GM19452 (cell line): ENCODE results near the gene OR6C6.
"Not testable (repeated sequence)": the region's sequence is repeated elsewhere in the genome, so short reads cannot be mapped to it uniquely, and the experiment has no call there.

Experiments used
- ATAC-seq: cut with Tn5 transposase; IDR thresholded peaks from one replicate; pipeline ENCODE4 v1.9.1; 2021; ENCODE audit not compliant: unreplicated experiment

OR6C6 gene

DNA sequence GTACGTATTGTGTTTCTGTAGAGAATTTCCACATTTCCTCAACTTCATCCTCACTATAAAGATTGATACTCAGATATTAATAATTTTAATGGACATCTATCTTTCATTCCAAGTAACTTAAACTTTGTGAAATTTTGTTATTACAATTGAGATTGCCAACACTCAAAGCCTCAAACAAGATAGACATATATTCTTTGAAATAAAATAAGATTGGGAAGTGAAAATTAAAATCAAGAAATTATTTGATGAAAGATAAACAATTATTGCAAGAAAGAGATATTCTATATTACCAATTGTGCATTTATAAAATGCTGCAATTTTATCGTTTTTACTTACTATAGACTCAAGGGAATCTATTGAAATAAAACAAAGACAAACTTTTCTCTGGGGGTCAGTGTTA is at the start of gene OR6C6:
TSS of gene OR6C6 (minus strand) at position 101 of the 400 bp plus-strand sequence. CDS start 1,337 bp downstream, outside the sequence.
- no peak for ATAC-seq

DNA sequence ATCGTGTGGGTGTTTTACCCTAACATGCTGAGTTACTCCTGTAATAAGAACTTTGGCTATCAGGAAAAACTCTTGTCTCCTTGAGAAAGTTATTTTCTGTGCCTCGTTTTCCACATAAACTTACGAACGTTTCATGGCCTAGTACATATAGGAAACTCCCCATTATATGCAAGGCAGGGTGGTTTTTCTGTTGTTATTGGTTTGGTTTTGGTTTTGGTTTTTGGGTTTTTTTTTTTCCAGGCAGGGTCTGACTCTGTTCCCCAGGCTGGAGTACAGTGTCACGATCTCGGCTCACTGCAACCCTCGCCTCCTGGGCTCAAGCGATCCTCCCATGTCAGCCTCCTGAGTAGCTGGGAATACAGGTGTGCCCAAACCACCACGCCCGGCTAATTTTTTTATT is 39.6 kb upstream of the OR6C6 start:
- no peak for ATAC-seq

GRCh38 chr12:55330446-55330845 is 34.1 kb upstream of the OR6C6 start, which contains the start of gene OR6C3:
Gene OR6C3, plus strand, starts transcription at chr12:55330746. Its CDS starts 955 bp downstream, at chr12:55331701.
- ATAC-seq, result no peak

DNA sequence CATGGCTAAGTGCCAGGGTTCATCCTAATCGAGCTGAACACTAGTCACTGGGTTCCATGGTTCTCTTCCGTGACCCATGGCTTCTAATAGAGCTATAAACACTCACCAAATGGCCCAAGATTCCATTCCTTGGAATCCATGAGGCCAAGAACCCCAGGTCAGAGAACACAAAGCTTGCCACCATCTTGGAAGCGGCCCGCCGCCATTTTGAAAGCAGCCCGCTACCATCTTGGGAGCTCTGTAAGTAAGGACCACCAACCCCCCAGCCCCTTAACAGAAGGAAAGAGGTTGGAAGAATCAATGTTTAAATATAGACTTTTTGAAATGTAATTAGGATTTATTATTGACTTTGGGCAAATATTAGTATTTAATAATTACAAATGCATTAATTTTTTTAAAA is 29.4 kb upstream of the OR6C6 start:
- not testable (repeated sequence) for ATAC-seq

DNA sequence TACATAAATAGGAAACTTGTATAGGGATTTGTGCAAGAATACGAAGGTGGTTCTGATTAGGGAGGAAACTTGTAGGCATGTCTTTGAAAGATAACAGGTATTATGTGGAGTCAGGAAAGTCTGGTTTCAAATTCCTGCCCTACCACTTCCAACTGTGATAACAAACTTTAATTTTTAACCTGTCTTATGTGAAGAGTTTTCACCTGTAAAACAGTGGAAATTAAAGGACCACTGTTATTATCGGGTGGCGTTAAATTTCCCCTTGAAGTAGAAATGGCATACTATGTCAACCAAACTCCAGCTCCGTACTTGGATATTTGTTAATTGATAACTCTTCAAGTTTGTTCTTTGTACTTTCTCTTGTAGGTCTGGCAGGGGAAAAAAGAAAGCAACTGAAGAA is 23.8 kb upstream of the OR6C6 start:
- no peak for ATAC-seq

DNA sequence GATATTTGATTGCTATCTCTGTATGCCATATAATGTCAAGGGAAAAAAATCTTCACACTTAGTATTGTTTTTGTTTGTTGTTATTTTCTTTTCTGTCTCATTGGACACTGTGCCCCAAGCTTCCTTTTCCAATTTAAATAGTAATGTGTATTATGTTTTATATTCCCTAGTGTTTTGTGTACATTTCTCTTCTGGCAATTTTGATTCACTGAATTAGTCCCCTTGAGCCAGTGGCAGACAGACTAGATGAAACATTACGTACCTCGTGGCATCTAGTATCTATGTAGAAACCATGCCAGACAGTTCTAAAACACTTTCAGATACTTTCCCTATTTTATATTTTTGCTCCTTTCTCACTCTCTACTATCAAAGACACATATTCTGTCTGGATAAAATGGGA is 17.7 kb upstream of the OR6C6 start, which contains the start of gene OR6C1:
TSS of gene OR6C1 (plus strand) at position 301 of the 400 bp plus-strand sequence. CDS start 6,257 bp downstream, outside the sequence.
- ATAC-seq, result no peak

- no peak for ATAC-seq
These were observed 6.4 kb downstream of the OR6C6 start for GRCh38 chr12:55289999-55290398.

DNA sequence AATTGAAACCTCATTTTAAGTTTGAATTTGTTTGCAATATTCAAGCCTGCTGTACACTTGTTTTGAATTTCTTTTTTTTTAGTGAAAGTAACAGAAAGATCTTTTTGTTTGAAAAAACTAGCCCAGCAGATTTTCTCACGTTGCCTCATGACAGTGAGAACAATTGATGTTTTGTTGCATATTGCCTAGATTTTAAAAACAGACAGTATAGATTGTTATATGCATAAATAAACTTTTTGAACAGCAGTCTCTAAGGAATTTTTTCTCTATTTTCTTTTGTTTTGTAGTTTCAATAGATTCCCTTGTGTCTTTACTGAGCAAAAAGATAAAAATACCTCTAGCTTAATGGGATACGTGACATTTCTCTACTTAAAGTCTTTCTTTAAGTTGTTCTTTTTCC is 15.4 kb downstream of the OR6C6 start:
- ATAC-seq, result no peak

GRCh38 chr12:55258303-55258702 is 38.1 kb downstream of the OR6C6 start:
- ATAC-seq, result no peak

DNA sequence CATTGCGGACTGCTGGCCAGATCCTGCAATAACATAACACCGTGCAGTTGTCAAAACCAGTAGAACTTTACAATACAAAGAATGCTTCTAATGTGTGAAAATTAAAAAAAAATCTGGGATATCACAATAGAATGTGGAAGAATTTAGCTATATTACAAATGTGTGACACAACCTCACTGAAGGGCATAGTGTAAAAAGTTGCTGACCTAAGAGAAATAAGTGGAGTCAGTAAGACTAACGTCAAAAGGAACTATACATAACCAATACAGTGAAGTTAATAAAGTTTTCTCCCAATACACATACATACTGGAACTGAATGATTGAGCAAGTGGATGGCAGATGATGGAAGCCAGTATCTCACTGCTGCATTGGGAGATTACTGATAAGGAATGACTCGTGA is 39.5 kb downstream of the OR6C6 start:
- no peak for ATAC-seq

- no peak for ATAC-seq
These were observed 43.1 kb downstream of the OR6C6 start for GRCh38 chr12:55253281-55253680.

DNA sequence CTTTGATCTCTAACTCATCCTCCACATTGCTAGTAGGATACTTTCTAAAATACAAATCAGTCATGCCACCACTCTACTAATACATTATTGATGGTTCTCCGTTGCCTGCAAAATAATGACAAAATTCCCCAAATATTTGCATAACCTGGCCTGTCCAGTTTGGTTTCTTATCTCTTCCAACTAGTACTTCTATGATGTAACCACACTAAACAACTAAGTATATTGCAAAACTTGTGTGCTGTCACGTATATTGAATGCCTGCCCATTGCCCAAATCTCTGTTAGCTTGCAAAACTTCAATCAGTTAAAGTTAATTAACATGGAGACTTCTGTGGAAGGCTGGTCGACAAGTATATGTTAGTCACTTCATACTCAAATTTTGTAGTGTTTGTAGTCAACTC is 45.4 kb downstream of the OR6C6 start:
- no peak for ATAC-seq

- ATAC-seq, result no peak
These were observed 50.2 kb downstream of the OR6C6 start for GRCh38 chr12:55246159-55246558.

GRCh38 chr12:55244309-55244708 is 52.1 kb downstream of the OR6C6 start, which contains the start of gene OR6C74:
Gene OR6C74, plus strand, starts transcription at chr12:55244609. Its CDS starts 2,679 bp downstream, at chr12:55247288.
- ATAC-seq, result no peak
